Trophoblast cell (in vitro differentiated cells and primary cell): ENCODE data around the gene BMPER.
A peak's percentile ranks its signal among the peaks of the same experiment; 100 is the strongest.

Experiments used
- DNase-seq, 2 donors: peaks; one replicate each; pipeline ENCODE4 v3.0.0-alpha.2; 2016
- H2AFZ ChIP-seq: 2 replicates; pipeline ENCODE4 v1.6.1; 2013; ENCODE audit warnings: low read length, moderate library complexity, mild to moderate bottlenecking; ENCODE audit not compliant: insufficient read depth, poor library complexity
- H2AK5ac ChIP-seq: 2 replicates; pipeline ENCODE4 v1.6.1; 2013; ENCODE audit warnings: mild to moderate bottlenecking, low read length
- H2BK120ac ChIP-seq: 2 replicates; pipeline ENCODE4 v1.6.1; 2013; ENCODE audit warnings: low read length, mild to moderate bottlenecking, moderate library complexity; ENCODE audit not compliant: insufficient read depth, poor library complexity
- H2BK12ac ChIP-seq: 2 replicates; pipeline ENCODE4 v1.6.1; 2013; ENCODE audit warnings: mild to moderate bottlenecking, low read length, moderate library complexity
- H2BK5ac ChIP-seq: 2 replicates; pipeline ENCODE4 v1.6.1; 2013; ENCODE audit warnings: low read length, low read depth, moderate library complexity, mild to moderate bottlenecking; ENCODE audit not compliant: poor library complexity
- H3K14ac ChIP-seq: 2 replicates; pipeline ENCODE4 v1.6.1; 2013; ENCODE audit warnings: mild to moderate bottlenecking, low read length
- H3K18ac ChIP-seq: 2 replicates; pipeline ENCODE4 v1.6.1; 2013; ENCODE audit warnings: mild to moderate bottlenecking, low read length
- H3K23ac ChIP-seq: 2 replicates; pipeline ENCODE4 v1.6.1; 2013; ENCODE audit warnings: low read length
- H3K27ac ChIP-seq: 2 replicates; pipeline ENCODE4 v1.5.1; 2013; ENCODE audit warnings: low read depth, mild to moderate bottlenecking, inconsistent platforms, low read length, moderate library complexity
- H3K27me3 ChIP-seq: 2 replicates; pipeline ENCODE4 v1.6.1; 2013; ENCODE audit warnings: inconsistent platforms, mild to moderate bottlenecking, low read length, moderate library complexity; ENCODE audit not compliant: insufficient read depth
- H3K36me3 ChIP-seq, 2 experiments: 1 replicate in 1 of 2; 2 replicates in 1 of 2; pipeline ENCODE4 v1.6.1; 2013; ENCODE audit warnings: low read length in 2 of 2, mild to moderate bottlenecking in 2 of 2, moderate library complexity in 1 of 2; ENCODE audit not compliant: insufficient read depth in 2 of 2, control insufficient read depth in 1 of 2
- H3K4ac ChIP-seq: 2 replicates; pipeline ENCODE4 v1.6.1; 2013; ENCODE audit warnings: low read depth, mild to moderate bottlenecking, low read length, moderate library complexity
- H3K4me1 ChIP-seq, 2 experiments: 1 replicate in 1 of 2; 2 replicates in 1 of 2; pipeline ENCODE4 v1.6.1; 2013; ENCODE audit warnings: low read length in 2 of 2, mild to moderate bottlenecking in 2 of 2, moderate library complexity in 1 of 2; ENCODE audit not compliant: insufficient read depth in 2 of 2, control insufficient read depth in 1 of 2
- H3K4me2 ChIP-seq: 2 replicates; pipeline ENCODE4 v1.6.1; 2013; ENCODE audit warnings: inconsistent platforms, mild to moderate bottlenecking, low read length, moderate library complexity
- H3K4me3 ChIP-seq: 2 replicates; pipeline ENCODE4 v1.5.1; 2013; ENCODE audit warnings: mild to moderate bottlenecking, low read depth, low read length, inconsistent platforms
- H3K79me1 ChIP-seq: one replicate; pipeline ENCODE4 v1.6.1; 2013; ENCODE audit warnings: low read length
- H3K79me2 ChIP-seq: 2 replicates; pipeline ENCODE4 v1.6.1; 2013; ENCODE audit warnings: low read length, mild to moderate bottlenecking; ENCODE audit not compliant: control insufficient read depth, insufficient read depth, poor library complexity
- H3K9ac ChIP-seq: 2 replicates; pipeline ENCODE4 v1.6.1; 2013; ENCODE audit warnings: mild to moderate bottlenecking, low read length
- H3K9me3 ChIP-seq: 2 replicates; pipeline ENCODE4 v1.6.1; 2013; ENCODE audit warnings: low read depth, mild to moderate bottlenecking, control low read depth, inconsistent platforms, low read length; ENCODE audit not compliant: insufficient read depth
- H4K12ac ChIP-seq: 2 replicates; pipeline ENCODE4 v1.6.1; 2013; ENCODE audit warnings: low read depth, mild to moderate bottlenecking, low read length, moderate library complexity
- H4K8ac ChIP-seq: 2 replicates; pipeline ENCODE4 v1.6.1; 2013; ENCODE audit warnings: low read depth, mild to moderate bottlenecking, low read length, moderate library complexity
- H4K91ac ChIP-seq: one replicate; pipeline ENCODE4 v1.6.1; 2013; ENCODE audit warnings: low read depth, mild to moderate bottlenecking, low read length, moderate library complexity
- WGBS: extraction: QIAGEN DNeasy Blood & Tissue Kit; methylation state at CpG from one replicate; pipeline ENCODE4 v1.1.7; 2013; ENCODE audit warnings: missing lambda C conversion rate; ENCODE audit not compliant: insufficient read length, insufficient coverage; ENCODE audit errors: extremely low coverage; 5-methylcytosine and 5-hydroxymethylcytosine counted together

The BMPER gene

GRCh38 chr7:33904681-33905388, 504 bp upstream of the BMPER start:
- H3K79me1 ChIP-seq, result no peaks in the 10 kb centered on the region
- no peaks in the 10 kb centered on the region for H3K9me3 ChIP-seq
- peak overlapping the region; percentile 78 for H3K4me3 ChIP-seq
- H3K79me2 ChIP-seq, result no peaks in the 10 kb centered on the region
- H4K12ac ChIP-seq, result no peak overlapping the region
- H3K9ac ChIP-seq, result peak overlapping the region; percentile 61
- peak overlapping the region; percentile 72 for H3K4me2 ChIP-seq
- no peak overlapping the region for H2BK5ac ChIP-seq
- H2BK120ac ChIP-seq, result no peak overlapping the region
- H2AK5ac ChIP-seq, result no peak overlapping the region
- no peak overlapping the region for H3K27ac ChIP-seq
- WGBS, result no CpG with 5 or more reads among the region's 65 CpGs
- H3K14ac ChIP-seq, result no peak overlapping the region
- H3K4me1 ChIP-seq, result peaks cover 0 to 7% of the 10 kb centered on the region in 2 experiments
- peak overlapping the region; percentile 12 for H2AFZ ChIP-seq
- H3K23ac ChIP-seq, result no peak overlapping the region
- H2BK12ac ChIP-seq, result no peak overlapping the region
- no peaks in the 10 kb centered on the region for H3K36me3 ChIP-seq
- no peak overlapping the region for H4K91ac ChIP-seq
- H3K18ac ChIP-seq, result no peak overlapping the region
- peaks cover 5% of the 10 kb centered on the region for H3K27me3 ChIP-seq
- no peak overlapping the region for H3K4ac ChIP-seq
- H4K8ac ChIP-seq, result no peak overlapping the region
- DNase-seq, result peak; percentile 17 to 58

GRCh38 chr7:33906697-33907096, 1.4 kb downstream of the BMPER start:
- no peak overlapping the region for H4K12ac ChIP-seq
- no peak overlapping the region for H3K23ac ChIP-seq
- H3K27ac ChIP-seq, result no peak overlapping the region
- no peak overlapping the region for H3K18ac ChIP-seq
- no peak overlapping the region for H2BK5ac ChIP-seq
- no peaks in the 10 kb centered on the region for H3K9me3 ChIP-seq
- H3K14ac ChIP-seq, result no peak overlapping the region
- H3K27me3 ChIP-seq, result peaks cover 5% of the 10 kb centered on the region
- DNase-seq, result no peak
- no peak overlapping the region for H2BK12ac ChIP-seq
- peaks cover 0 to 7% of the 10 kb centered on the region in 2 experiments for H3K4me1 ChIP-seq
- H3K4me3 ChIP-seq, result no peak overlapping the region
- no peak overlapping the region for H2BK120ac ChIP-seq
- no peaks in the 10 kb centered on the region for H3K79me2 ChIP-seq
- H2AK5ac ChIP-seq, result no peak overlapping the region
- H3K4me2 ChIP-seq, result no peak overlapping the region
- no peak overlapping the region for H3K9ac ChIP-seq
- H4K8ac ChIP-seq, result no peak overlapping the region
- no peak overlapping the region for H4K91ac ChIP-seq
- H3K36me3 ChIP-seq, result no peaks in the 10 kb centered on the region
- no peak overlapping the region for H2AFZ ChIP-seq
- no peaks in the 10 kb centered on the region for H3K79me1 ChIP-seq
- H3K4ac ChIP-seq, result no peak overlapping the region

- Histone ChIP-seq H3K18ac (no peak overlapping the region), H3K36me3 (no peaks in the 10 kb centered on the region), H3K79me1 (no peaks in the 10 kb centered on the region), H3K4me3 (no peak overlapping the region), H4K91ac (no peak overlapping the region), H3K27me3 (peaks cover 5% of the 10 kb centered on the region), H2BK120ac (no peak overlapping the region), H3K27ac (no peak overlapping the region), H3K4me2 (no peak overlapping the region), H3K79me2 (no peaks in the 10 kb centered on the region), H3K14ac (no peak overlapping the region), H2AFZ (no peak overlapping the region), H3K4ac (no peak overlapping the region), H2AK5ac (no peak overlapping the region), H3K9ac (no peak overlapping the region), H2BK5ac (no peak overlapping the region), H3K9me3 (no peaks in the 10 kb centered on the region), H4K12ac (no peak overlapping the region), H2BK12ac (no peak overlapping the region), H4K8ac (no peak overlapping the region), H3K4me1 (peaks cover 0 to 7% of the 10 kb centered on the region in 2 experiments), H3K23ac (no peak overlapping the region)
- WGBS, result no CpG with 5 or more reads among the region's 5 CpGs
- no peak for DNase-seq
Observed at GRCh38 chr7:33907625-33908024, 2.3 kb downstream of the BMPER start.

GRCh38 chr7:33909318-33909717, 4.0 kb downstream of the BMPER start:
- H3K9me3 ChIP-seq, result no peaks in the 10 kb centered on the region
- H3K79me1 ChIP-seq, result no peaks in the 10 kb centered on the region
- H3K9ac ChIP-seq, result no peak overlapping the region
- H2AK5ac ChIP-seq, result no peak overlapping the region
- no peak overlapping the region for H3K4ac ChIP-seq
- H2AFZ ChIP-seq, result no peak overlapping the region
- no peak overlapping the region for H2BK5ac ChIP-seq
- H2BK120ac ChIP-seq, result no peak overlapping the region
- H3K18ac ChIP-seq, result no peak overlapping the region
- H4K91ac ChIP-seq, result no peak overlapping the region
- no peak overlapping the region for H4K12ac ChIP-seq
- H3K4me1 ChIP-seq, result peaks cover 0 to 3% of the 10 kb centered on the region in 2 experiments
- WGBS, result no CpG with 5 or more reads among the region's 5 CpGs
- H4K8ac ChIP-seq, result no peak overlapping the region
- no peak overlapping the region for H3K23ac ChIP-seq
- no peaks in the 10 kb centered on the region for H3K79me2 ChIP-seq
- no peak overlapping the region for H2BK12ac ChIP-seq
- H3K36me3 ChIP-seq, result no peaks in the 10 kb centered on the region
- no peak overlapping the region for H3K27ac ChIP-seq
- H3K14ac ChIP-seq, result no peak overlapping the region
- DNase-seq, result no peak
- H3K27me3 ChIP-seq, result peaks cover 2% of the 10 kb centered on the region
- H3K4me2 ChIP-seq, result no peak overlapping the region
- H3K4me3 ChIP-seq, result no peak overlapping the region
